Kidney (tissue), 14 donors: ENCODE results near the gene AHSG. TPM values are rescaled to one million over a fixed set of nuclear protein-coding genes. Genes with fewer than 3 reads are reported as not detected.

ENCODE experiments used
- DNase-seq, 5 donors: peaks; one replicate each; pipeline ENCODE4 v3.0.0-alpha.2; 2013 to 2020
- FAIRE-seq: peaks from 2 replicates; lab custom pipeline; 2012; peaks lifted over from hg19 to GRCh38; lab: Jason Lieb, UNC
- H3K27ac ChIP-seq, 2 donors: one replicate each; pipeline ENCODE4 v1.7.0; 2013; ENCODE audit warnings: low read depth in 2 of 2, low read length in 2 of 2, inconsistent platforms in 1 of 2
- H3K27me3 ChIP-seq: one replicate; pipeline ENCODE4 v1.7.1; 2013; ENCODE audit warnings: low read length, inconsistent platforms; ENCODE audit not compliant: control insufficient read depth, insufficient read depth
- H3K36me3 ChIP-seq, 3 donors: one replicate each; pipeline versions ENCODE4 v1.7.0 to v1.7.1; 2013; ENCODE audit warnings: low read length in 3 of 3, control low read depth in 1 of 3, inconsistent platforms in 1 of 3; ENCODE audit not compliant: insufficient read depth in 3 of 3, control insufficient read depth in 2 of 3
- H3K4me1 ChIP-seq, 3 donors: one replicate each; pipeline versions ENCODE4 v1.7.0 to v1.7.1; 2013; ENCODE audit warnings: low read length in 3 of 3, inconsistent platforms in 1 of 3, low read depth in 1 of 3; ENCODE audit not compliant: control insufficient read depth in 2 of 3, insufficient read depth in 2 of 3
- H3K4me3 ChIP-seq, 3 donors: one replicate each; pipeline versions ENCODE4 v1.7.0 to v1.8.1; 2013; ENCODE audit warnings: low read length in 3 of 3, control low read depth in 1 of 3, inconsistent platforms in 1 of 3
- H3K9ac ChIP-seq, 3 donors: one replicate each; pipeline versions ENCODE4 v1.7.0 to v1.7.1; 2013; ENCODE audit warnings: low read length in 3 of 3, control low read depth in 1 of 3, inconsistent platforms in 1 of 3
- H3K9me3 ChIP-seq, 3 donors: one replicate each; pipeline versions ENCODE4 v1.7.0 to v1.7.1; 2013; ENCODE audit warnings: low read length in 3 of 3, control low read depth in 1 of 3, inconsistent platforms in 1 of 3; ENCODE audit not compliant: control insufficient read depth in 2 of 3, insufficient read depth in 1 of 3
- intact Hi-C: fragments of 100-400 bp; cut with DNase I; formaldehyde crosslinking; loops from one replicate; pipeline ENCODE4 v1.11.1; 2022
- polyA plus RNA-seq: library from polyadenylated mRNA; stranded (reverse); fragments of 350-450 nt; fragmentation: Illumina TruSeq; extraction: RNeasy Lipid Tissue Mini Kit (QIAGEN cat#74804); gene quantifications from one replicate; pipeline ENCODE4 v1.2.3, GENCODE V29; 2014; ENCODE audit warnings: low read depth, low replicate concordance; ENCODE audit not compliant: insufficient read depth
- total RNA-seq: library from RNA; stranded (reverse); fragmentation: NEBNext Ultra II Directional; extraction: Animal tissue kit (Norgen Biotek cat#: 25700); gene quantifications from one replicate; pipeline ENCODE4 v1.2.1, GENCODE V29; 2021
- TF ChIP-seq, protein P1 (sequence below): IDR thresholded peaks from 3 replicates; pipeline ENCODE4 v1.5.1; 2012; ENCODE audit warnings: mild to moderate bottlenecking, moderate library complexity, borderline replicate concordance; ENCODE audit not compliant: insufficient read depth; ENCODE audit errors: extremely low read depth
- donor health status: control.
- donor health status: control.
- donor health status: control.
- donor health status: control.
- donor health status: control.
- donor health status: DM: yes; HTN: yes; CAD: no.
- donor health status: Normal renal cell carcinoma (clear cell type).

The AHSG gene
- total and polyA plus RNA-seq, 2 donors from 2014 or later = 0.34 TPM; not detected in 1

DNA sequence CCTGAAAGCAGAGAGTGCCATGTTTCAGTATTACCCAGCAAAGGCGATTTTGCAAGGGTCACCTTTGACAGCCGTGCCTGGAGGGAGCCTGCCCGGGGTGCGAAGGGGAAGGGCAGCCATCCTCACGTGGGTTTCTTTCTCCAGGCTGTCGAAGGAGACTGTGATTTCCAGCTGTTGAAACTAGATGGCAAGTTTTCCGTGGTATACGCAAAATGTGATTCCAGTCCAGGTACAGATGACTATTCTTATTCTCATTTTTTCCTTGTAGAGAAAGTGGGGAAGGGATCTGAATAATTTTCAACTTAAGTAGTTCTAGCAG, 3.4 kb downstream of the AHSG start:
- intact Hi-C loops = loop anchor here (10.0 kb wide), 1 partner anchor 641 kb away; no protein-coding TSS in a partner anchor
- Histone ChIP-seq H3K9me3 (no peaks in the 10 kb centered on the region), H3K36me3 (no peaks in the 10 kb centered on the region), H3K27ac (no peak overlapping the region), H3K4me1 (peaks cover 0 to 5% (median 0%) of the 10 kb centered on the region in 3 donors), H3K27me3 (no peaks in the 10 kb centered on the region), H3K9ac (no peak overlapping the region), H3K4me3 (no peak overlapping the region)
- DNase-seq (no peak), FAIRE-seq (no peak)
- TF ChIP-seq, protein P1, sequence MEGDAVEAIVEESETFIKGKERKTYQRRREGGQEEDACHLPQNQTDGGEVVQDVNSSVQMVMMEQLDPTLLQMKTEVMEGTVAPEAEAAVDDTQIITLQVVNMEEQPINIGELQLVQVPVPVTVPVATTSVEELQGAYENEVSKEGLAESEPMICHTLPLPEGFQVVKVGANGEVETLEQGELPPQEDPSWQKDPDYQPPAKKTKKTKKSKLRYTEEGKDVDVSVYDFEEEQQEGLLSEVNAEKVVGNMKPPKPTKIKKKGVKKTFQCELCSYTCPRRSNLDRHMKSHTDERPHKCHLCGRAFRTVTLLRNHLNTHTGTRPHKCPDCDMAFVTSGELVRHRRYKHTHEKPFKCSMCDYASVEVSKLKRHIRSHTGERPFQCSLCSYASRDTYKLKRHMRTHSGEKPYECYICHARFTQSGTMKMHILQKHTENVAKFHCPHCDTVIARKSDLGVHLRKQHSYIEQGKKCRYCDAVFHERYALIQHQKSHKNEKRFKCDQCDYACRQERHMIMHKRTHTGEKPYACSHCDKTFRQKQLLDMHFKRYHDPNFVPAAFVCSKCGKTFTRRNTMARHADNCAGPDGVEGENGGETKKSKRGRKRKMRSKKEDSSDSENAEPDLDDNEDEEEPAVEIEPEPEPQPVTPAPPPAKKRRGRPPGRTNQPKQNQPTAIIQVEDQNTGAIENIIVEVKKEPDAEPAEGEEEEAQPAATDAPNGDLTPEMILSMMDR = no peak

DNA sequence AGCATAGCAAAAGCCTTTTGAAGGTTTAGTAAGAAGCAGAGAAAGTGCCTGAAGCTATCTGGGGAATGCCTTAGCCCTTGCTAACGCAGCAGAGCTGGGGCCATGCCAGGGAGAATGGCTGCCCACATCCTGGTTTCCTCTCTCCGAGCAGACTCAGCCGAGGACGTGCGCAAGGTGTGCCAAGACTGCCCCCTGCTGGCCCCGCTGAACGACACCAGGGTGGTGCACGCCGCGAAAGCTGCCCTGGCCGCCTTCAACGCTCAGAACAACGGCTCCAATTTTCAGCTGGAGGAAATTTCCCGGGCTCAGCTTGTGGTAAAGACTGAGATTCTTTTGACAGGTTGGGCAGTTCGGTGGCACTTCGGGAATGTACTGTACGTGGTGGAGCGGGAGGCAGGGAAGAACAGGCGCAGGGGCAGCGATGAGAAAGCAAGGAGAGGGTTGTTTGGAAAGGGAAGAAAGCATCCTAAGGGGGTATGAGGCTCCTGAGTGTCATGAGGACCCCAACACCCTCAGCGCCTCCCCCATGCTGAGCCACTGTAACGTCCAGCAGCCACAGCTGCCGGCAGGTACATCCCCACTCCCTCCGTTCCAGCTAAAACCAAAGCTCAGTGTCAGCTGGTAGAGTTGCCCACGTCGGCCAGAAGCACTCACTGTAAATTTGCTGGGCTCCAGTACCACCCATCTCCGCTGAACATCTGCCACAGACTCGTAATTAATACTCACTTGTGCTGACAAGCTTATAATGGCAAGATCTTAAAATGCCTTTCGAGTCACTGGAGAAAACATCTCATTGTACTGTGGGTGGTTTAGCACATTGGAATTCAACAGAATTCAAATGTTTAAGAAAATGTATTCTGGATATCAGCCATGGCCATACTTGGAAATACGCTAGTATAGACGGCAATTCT, 4.4 kb downstream of the AHSG start:
- Histone ChIP-seq H3K4me1 (peaks cover 0 to 5% (median 0%) of the 10 kb centered on the region in 3 donors), H3K27ac (no peak overlapping the region), H3K9me3 (no peaks in the 10 kb centered on the region), H3K36me3 (no peaks in the 10 kb centered on the region), H3K9ac (peak overlapping the region in 1 of 3 donors; percentile 1), H3K4me3 (peak overlapping the region in 2 of 3 donors; percentile 36 to 37), H3K27me3 (no peaks in the 10 kb centered on the region)
- FAIRE-seq (no peak), DNase-seq (peak; percentile 82 to 97 (median 87))
- intact Hi-C loops = loop anchor here (10.0 kb wide), 1 partner anchor 642 kb away; no protein-coding TSS in a partner anchor
- TF ChIP-seq, protein P1 = peak; percentile 94

DNA sequence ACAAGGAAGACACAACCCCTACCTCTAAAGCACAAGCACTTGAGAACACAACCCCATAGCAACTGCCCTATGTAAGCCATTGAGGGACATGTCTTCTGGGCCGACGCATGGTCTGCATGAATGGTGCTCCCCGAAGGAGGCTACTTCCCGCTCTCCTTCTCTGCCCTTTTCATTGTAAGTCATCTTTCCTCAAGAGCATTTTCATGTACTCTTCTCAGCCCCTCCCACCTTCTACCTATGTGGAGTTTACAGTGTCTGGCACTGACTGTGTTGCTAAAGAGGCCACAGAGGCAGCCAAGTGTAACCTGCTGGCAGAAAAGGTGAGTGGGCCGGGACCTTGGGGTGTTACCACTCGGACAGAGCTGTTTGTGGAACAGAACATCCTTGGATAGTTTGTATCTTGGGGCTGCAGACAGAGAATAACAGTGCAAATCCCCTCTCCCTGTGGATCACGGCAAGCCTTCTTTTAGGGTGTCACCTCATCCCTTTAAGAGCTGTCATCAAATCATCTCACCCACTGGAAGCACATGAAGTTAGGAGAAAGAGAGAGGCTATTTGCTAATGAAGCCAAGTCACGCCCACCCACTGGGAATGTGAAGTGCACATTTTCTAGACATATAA, 5.6 kb downstream of the AHSG start:
- no peaks in the 10 kb centered on the region for H3K27me3 ChIP-seq
- intact Hi-C loops = loop anchor here (10.0 kb wide), 1 partner anchor 644 kb away; no protein-coding TSS in a partner anchor

More for the DNA sequence above, 5.6 kb downstream of the AHSG start:
- no peaks in the 10 kb centered on the region for H3K36me3 ChIP-seq
- TF ChIP-seq, protein P1 = no peak
- FAIRE-seq (no peak), DNase-seq (no peak)
- no peak overlapping the region for H3K4me3 ChIP-seq
- H3K4me1 ChIP-seq = peaks cover 0 to 5% (median 0%) of the 10 kb centered on the region in 3 donors
- no peak overlapping the region for H3K9ac ChIP-seq
- no peaks in the 10 kb centered on the region for H3K9me3 ChIP-seq
- no peak overlapping the region for H3K27ac ChIP-seq
